LNCaP clone FGC (cell line): ENCODE results near the gene SERPINA10.

ENCODE experiments used
- DNase-seq: peaks from one replicate; pipeline ENCODE4 v3.0.0-alpha.2; 2011; ENCODE audit warnings: low read depth
- H3K4me3 ChIP-seq: 2 replicates; pipeline ENCODE4 v1.5.1; 2011; ENCODE audit warnings: mild to moderate bottlenecking, low read depth, low read length, control low read depth
- CTCF ChIP-seq: IDR thresholded peaks from 2 replicates; pipeline ENCODE4 v1.5.1; 2012; ENCODE audit warnings: mild to moderate bottlenecking; ENCODE audit not compliant: control insufficient read depth, insufficient read depth; ENCODE audit errors: extremely low read depth

SERPINA10 gene

GRCh38 chr14:94244182-94244581, 48.9 kb downstream of the SERPINA10 start:
- TF ChIP-seq CTCF: no peak
- no peak for DNase-seq
- no peak overlapping the region for H3K4me3 ChIP-seq

- TF ChIP-seq CTCF: no peak
- no peak for DNase-seq
Observed at GRCh38 chr14:94239406-94239805, 53.7 kb downstream of the SERPINA10 start.

GRCh38 chr14:94237983-94238382, 55.1 kb downstream of the SERPINA10 start:
- no peak for TF ChIP-seq CTCF
- no peak overlapping the region for H3K4me3 ChIP-seq
- DNase-seq: no peak

More at GRCh38 chr14:94239406-94239805, 53.7 kb downstream of the SERPINA10 start:
- H3K4me3 ChIP-seq: no peak overlapping the region

GRCh38 chr14:94237046-94237445, 56.0 kb downstream of the SERPINA10 start:
- no peak overlapping the region for H3K4me3 ChIP-seq
- DNase-seq: no peak
- TF ChIP-seq CTCF: no peak
